HG03571 (cell line): Measurements from ENCODE around the gene DSG3.

ENCODE experiments used
- ATAC-seq: cut with Tn5 transposase; IDR thresholded peaks from one replicate; pipeline ENCODE4 v1.9.1; 2021; ENCODE audit not compliant: unreplicated experiment

Gene DSG3, protein sequence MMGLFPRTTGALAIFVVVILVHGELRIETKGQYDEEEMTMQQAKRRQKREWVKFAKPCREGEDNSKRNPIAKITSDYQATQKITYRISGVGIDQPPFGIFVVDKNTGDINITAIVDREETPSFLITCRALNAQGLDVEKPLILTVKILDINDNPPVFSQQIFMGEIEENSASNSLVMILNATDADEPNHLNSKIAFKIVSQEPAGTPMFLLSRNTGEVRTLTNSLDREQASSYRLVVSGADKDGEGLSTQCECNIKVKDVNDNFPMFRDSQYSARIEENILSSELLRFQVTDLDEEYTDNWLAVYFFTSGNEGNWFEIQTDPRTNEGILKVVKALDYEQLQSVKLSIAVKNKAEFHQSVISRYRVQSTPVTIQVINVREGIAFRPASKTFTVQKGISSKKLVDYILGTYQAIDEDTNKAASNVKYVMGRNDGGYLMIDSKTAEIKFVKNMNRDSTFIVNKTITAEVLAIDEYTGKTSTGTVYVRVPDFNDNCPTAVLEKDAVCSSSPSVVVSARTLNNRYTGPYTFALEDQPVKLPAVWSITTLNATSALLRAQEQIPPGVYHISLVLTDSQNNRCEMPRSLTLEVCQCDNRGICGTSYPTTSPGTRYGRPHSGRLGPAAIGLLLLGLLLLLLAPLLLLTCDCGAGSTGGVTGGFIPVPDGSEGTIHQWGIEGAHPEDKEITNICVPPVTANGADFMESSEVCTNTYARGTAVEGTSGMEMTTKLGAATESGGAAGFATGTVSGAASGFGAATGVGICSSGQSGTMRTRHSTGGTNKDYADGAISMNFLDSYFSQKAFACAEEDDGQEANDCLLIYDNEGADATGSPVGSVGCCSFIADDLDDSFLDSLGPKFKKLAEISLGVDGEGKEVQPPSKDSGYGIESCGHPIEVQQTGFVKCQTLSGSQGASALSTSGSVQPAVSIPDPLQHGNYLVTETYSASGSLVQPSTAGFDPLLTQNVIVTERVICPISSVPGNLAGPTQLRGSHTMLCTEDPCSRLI

DNA sequence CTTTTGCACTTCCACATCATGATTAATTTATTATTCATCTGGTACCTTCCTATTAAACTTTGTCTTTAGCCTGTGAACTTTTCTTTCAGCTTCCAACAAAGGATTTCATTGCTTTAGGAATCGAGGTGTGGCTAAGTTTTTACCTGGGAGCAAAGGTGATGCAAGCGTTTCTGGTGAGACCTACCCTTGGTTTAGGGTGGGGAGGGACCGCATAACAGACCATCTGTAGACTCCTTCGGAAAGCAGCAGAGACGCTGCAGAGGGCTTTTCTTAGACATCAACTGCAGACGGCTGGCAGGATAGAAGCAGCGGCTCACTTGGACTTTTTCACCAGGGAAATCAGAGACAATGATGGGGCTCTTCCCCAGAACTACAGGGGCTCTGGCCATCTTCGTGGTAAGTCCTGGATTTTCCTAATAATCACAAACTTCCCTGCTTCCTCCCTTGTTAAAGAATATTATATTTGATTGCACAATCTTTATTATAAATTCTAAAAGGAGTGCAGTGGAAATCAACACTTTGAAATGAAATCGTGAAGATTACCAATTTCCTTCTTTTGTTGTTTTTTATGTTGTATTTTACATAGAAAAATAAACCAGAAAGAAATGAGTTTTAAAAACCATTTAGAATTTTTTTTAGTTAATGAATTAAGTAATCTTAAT is at the start of gene DSG3:
Gene DSG3 (plus strand): TSS at position 212 of the 662 bp plus-strand sequence. CDS start 137 bp downstream, at position 349.
- ATAC-seq, result no peak

DNA sequence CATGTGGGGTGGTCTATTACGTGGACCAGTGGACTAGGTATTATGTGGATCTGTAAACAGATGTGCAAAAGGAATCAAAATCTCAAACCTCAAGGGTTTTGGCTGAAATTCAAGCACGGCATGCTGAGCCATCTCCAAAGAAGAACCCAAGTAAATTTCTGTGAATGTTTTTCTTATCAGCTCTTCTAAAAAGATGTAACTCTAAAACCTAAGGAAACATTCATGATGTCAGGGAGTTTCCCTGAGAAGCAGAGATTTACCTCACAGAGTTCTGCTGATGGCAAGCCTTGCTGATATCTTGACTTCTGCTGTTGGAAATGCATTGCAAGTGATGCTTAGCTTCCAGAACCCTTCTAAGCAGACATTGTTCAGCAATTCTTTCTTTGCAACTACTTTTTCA is 49.4 kb upstream of the DSG3 start:
- ATAC-seq, result no peak

DNA sequence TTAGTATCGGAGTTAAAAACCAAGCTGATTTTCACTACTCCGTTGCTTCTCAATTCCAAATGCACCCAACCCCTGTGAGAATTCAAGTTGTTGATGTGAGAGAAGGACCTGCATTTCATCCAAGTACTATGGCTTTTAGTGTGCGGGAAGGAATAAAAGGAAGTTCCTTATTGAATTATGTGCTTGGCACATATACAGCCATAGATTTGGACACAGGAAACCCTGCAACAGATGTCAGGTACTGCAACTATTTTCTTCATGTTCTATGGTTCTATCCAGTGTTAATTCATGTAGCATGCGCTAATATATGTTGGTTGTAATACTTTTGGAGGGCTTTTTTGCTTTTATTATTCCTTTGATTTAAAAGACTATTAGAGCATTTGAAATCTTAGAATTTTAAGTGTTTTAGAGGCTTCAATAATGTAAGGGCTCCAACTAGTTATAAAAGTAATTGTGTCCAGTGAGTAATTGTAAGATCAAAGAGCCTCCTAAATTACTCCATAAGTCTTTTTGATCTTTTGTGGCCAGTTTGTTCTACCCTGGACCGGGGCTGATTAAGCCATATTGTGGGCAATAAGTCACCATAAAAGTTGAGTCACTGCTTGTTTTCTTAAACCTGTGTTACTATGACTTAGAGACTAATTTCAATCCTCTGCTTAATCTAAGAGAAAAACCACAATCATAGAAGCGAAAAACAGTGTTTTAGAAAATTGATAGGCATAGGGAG is 48.1 kb upstream of the DSG3 start:
- no peak for ATAC-seq

DNA sequence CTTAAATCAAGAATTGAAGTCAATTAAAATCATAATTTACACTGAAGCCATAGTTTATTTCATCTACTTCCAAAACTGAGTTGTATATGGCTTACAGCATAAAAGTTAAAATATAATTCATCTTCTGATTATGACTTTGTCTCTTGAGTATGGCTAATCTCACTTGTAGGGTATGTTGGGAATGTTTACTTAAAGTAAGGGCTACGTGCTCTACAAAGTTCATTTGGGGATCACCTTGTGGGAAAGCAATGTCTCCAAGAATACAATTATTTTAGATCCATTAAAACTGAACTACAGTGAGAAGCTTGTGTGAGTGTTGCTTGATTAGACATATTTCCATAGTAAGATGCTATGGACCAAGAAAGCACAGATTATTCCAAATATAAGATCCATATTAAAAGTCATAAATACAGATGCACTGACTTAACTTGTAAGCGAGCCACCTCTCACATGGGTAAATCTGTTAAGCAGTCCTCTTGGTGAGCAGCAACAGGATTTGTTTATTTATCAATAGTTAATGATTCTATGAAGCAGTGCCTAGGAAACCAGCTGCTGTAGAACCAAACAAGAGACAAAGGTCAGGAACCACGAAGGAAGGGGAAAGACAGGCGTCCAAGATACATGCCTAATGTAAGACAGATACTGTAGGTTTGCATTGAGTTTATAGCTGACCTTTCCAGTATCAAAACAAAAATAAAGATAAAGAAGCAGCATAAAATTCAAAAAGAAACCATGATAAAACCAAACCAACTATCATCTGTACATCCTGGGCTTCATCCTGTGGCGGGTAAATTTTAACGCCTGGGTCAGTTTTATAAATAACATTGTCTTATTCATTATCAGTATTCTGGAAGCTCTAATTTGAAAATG is 46.1 kb upstream of the DSG3 start:
- ATAC-seq, result no peak

DNA sequence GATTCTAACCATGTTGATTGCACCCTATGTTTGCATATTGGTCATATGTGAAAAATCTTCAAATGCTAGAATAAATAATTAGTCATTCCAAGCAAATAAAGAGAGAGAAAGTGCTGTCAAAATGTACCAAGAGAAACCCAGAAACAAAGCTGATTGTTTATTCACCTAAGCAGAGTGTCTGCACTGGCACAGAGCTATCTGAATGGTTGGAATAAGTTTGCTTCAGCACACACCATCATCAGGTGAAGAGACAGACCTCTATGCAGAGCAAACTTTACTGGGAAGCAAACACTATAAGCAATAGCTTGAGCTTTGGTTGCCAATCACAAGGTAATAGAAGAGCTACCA is 45.5 kb upstream of the DSG3 start:
- no peak for ATAC-seq

DNA sequence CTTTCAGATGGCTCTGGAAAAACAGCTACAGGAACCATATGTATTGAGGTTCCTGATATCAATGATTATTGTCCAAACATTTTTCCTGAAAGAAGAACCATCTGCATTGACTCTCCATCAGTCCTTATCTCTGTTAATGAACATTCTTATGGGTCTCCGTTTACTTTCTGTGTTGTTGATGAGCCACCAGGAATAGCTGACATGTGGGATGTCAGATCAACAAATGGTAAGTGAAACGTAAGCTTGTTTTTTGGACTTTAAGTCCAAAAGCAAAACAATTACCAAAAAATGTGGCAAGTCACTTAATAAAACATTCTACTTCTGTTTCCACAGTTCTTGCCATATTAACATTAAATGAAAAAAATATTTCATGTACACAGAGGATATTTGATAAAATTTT is 44.1 kb upstream of the DSG3 start:
- ATAC-seq, result no peak

DNA sequence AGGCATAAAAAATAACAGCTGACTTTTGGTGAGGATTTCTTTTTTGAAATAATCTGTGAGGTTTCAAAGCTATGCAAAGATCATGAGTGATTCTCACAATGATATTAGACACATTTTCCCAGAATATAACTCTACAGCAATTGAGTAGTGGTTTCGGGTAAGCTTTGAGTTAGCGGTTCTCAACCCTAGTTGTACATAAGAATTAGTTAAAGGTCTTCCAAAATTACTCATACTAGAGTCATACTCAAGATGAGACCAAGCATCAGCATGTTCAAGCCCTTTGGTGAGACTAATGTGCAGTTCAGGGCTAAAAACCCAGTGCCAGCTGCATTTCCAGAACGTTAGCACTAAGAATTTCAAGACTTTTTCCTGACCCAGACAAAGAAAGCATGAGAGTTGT is 39.9 kb upstream of the DSG3 start:
- ATAC-seq, result no peak

DNA sequence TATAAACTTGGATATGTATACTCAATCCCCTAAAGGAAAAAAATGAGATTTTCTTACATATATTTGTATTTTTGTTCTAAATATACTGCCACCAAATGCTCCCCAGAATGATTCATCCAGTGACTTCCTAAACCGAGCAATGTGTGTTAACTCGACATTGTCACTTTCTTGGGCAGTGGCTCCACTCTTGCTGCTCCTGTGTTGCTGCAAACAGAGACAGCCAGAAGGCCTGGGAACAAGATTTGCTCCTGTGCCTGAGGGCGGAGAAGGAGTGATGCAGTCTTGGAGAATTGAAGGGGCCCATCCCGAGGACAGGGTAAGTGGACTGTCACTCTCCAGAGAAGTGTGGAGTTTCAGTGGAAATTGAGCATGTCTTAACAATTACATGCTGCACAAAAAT is 38.3 kb upstream of the DSG3 start:
- no peak for ATAC-seq

DNA sequence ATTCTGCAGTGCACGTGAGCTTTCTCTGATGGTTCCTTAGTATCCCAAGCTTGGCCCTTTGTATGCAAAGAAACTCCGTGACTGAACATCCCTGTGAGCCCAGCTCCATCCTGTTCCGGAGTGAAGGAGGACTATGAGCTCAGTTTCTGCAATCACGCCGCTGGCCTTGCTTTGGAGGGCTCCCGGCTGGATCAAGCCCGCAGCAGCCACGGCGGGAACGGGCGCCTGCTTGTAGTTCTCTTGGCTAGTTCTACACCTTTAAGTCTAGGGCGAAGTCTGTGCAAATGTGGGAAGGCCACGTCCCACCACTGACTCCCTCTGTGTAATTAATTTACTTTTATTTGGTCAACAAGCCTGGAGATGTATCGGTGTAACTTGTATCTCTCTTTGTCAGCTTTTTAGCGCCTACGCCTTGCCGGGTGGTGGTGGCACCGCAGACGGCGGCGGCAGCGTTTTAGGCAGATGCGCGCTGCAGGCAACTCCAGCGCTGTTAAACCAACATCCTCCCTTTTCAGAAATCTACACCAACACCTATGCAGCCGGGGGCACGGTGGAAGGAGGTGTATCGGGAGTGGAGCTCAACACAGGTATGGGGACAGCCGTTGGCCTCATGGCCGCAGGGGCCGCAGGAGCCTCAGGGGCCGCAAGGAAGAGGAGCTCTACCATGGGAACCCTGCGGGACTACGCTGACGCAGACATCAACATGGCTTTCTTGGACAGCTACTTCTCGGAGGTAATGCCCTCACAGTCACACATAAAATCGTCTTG is 36.6 kb upstream of the DSG3 start:
- no peak for ATAC-seq

DNA sequence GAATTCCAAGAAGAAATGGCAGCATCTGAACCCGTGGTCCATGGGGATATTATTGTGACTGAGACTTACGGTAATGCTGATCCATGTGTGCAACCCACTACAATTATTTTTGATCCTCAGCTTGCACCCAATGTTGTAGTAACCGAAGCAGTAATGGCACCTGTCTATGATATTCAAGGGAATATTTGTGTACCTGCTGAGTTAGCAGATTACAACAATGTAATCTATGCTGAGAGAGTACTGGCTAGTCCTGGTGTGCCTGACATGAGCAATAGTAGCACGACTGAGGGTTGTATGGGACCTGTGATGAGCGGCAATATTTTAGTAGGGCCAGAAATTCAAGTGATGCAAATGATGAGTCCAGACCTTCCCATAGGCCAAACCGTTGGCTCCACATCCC is 34.4 kb upstream of the DSG3 start:
- ATAC-seq, result no peak

DNA sequence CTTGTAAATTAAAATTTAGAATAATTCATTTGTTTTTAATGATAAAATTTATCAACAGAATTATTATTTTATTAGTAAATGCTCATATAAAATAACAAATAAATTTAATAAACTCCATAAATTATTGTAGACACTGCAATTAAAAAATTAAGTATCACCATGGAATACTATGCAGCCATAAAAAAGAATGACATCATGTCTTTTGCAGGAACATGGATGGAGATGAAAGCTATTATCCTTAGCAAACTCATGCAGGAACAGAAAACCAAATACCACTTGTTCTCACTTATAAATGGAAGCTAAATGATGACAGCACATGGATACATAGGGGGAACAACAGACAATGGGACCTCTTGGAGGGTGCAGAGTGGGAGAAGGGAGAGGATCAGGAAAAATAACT is 29.7 kb upstream of the DSG3 start:
- no peak for ATAC-seq

DNA sequence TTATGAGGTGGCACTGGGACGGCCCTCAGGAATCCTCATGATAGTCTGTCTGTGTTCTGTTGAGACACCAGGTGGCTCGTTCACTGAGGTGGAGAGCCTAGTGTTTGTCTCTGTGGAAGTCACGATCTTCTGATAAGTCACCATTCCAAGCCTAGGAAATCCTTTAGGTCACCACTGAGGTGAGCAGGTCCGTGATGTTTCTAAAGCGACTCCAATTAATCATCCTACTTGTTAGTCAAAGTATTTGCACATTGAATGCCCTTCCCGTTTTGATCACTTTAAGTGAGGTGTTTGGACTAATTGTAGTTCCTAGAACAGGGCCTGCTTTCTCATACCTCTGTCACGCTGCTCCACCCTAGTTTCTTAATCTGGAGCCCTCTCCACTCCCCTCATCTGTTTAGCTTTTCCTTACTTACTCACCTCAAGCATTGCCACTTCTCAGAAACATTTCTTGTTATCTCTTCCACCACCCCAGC is 28.0 kb upstream of the DSG3 start:
- no peak for ATAC-seq

DNA sequence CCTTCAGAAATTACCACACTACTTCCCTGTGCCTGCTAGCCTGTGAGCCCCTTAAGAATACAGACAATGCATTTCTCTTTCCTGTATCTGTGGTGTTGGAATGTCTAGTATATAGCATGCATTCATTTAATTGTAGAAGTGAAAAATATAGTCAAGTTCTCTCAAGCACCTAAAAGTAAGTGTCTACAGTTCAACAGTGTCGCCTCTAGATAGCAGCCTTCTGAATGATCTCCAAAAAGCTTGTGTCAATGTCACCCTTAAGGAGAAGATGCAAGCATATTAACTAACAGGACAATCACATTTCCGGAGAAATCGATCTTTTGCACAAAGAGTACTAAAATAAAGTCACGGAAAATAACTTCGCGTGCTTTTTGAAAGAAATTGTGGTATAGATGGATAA is 27.5 kb upstream of the DSG3 start:
- no peak for ATAC-seq

DNA sequence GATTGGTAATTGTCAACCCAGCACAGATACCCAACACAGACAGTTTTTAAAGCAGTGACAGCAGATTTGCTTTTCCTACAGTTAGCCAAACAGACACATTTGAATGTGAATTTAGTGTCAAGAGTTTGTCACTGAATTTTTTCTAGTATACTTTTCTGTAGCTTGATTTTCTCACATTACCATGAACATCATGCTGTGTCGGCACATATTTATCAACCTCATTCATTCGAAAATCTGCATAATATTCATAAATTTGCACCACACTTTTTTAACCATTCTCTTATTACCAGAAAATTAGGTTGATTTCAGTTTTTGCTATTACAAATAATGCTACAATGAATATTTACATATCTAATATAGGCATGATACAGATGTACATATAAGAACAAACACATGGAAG is 27.0 kb upstream of the DSG3 start:
- ATAC-seq, result no peak

DNA sequence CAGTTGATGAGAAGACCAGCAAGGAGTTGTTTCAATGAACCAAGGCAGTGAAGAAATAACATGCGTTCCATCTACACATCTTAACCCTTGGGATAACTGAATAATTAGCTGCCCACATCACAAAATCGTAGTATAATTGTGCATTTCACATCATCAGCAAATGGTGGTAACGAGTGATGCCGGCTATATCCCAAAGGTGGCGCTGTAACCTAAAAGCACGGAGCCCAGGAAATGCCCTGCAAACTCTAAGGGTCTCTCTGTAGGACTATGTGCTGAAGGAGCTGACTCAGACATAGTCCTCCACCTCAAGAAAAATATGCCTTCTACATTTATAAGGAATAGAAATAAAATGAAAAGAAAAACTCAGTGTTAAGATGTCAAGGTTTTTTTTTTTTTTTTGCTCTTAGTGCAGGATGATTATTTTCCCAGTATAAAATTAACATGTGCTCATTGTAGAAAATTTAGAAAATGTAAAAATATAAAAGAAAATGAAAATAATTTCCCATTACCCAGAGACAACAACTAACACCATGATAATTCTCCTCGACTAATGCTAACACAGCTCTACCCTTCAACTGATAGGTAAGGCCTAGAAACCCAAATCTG is 23.1 kb upstream of the DSG3 start:
- ATAC-seq, result no peak

DNA sequence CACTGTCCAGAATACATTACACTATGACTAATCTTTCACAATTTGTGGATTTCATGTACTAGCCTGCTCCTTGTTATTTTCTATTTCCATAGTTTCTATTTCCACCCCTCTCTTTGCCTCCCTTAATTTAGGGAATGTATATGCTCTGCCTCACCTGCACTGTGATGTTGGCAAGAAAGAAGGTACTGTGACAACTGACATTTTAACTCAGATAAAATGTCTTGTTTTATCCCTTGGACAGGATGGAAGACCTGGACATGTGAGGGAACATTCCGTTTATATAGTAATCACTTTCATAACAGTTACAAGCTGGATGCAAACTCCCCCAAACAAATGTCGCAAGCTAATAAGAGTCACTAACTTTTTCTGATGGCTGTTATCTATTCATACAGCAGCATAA is 21.5 kb upstream of the DSG3 start:
- no peak for ATAC-seq

DNA sequence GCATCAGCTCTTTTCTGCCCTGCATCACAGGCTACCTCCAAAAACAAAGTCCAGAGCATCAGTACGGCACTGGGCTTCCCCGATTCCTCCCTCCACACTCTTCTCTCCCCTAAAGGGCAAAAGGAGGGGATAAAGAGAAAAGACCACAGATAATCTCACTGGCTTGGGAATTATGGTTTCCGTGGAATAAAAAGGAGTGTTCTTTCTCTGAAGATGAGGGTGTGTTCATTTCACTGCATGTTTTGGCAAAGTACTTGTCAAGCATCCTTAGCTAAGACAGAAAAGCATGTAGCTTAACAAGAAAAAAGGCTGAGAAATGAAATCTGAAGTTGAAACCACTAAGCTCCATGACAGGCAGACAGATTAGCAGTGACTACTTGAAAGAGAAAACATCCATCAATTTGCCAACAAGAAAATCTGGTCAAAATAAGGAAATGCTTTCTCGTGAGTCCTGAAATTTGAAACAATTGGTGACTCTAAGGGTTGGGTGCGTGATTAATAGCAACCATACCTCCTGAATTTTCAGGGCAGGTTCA is 20.6 kb upstream of the DSG3 start:
- no peak for ATAC-seq

DNA sequence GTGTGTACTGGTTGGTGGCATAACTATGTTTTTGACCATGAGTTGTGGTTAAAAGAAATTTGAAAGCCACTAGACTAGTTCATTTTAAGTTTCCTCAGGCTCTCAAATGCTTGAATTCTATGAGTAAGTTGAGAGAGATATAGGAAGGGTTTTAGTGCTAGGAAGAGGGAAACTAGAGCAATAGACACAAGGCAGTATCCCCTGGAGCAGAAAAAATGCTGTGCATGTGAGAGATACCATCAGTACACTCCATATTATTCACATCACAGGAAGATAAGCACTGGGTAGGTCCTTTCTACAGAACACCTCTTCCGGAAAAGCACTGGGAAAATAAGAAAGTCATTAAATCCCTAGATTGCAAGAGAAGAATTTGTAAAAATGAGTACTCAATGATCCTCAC is 19.3 kb upstream of the DSG3 start:
- no peak for ATAC-seq
